ENCODE measurements around the gene GDF11. TPM values are rescaled to one million over a fixed set of nuclear protein-coding genes. Genes with fewer than 3 reads are reported as not detected.

GDF11 gene
- total RNA-seq, 1 experiment from 2014 or later: 6.7 TPM

DNA sequence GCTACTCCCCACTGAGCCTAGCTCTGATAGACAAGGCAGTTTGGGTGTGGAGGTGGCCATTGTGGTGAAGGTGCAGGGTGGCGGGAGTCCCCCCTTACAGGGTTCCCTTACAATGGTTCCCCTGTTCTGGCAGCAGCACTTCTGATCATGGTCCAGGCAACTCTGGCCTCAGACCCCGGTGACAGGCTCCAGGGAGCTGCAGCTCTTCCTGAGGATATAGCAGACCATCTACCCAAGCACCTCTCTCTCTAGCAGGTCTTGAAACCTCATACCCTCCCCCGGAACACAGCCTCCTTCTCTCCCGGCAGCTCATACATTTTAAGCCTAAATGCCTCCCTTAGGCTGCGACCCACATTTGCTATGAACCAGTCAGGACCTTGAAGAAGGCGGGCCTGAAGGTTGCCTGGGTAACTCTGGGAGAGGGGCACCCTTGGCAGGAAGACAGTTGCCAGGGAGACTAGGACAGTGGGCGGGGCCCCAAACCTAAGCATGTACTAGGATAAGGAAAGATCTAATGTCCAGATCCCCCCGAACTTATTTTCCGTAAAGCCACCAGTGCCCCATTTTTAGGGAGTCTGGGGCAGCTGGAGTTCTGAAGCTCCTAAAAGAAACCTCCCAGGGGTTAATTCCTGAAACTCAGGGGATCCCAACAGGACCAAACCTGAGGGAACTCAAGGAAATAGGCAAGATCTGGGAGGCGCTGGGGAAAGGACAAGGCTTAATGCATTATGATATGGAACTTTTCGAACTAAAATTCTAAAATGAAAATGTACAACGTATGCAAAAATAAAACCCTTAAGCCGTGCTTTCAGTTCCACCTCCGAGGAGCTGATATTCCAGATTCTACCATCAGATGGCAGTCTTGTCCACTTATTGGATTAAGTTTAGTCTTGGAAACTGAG is 4.5 kb upstream of the GDF11 start:
- DNase-seq: peak; percentile 86
- CTCF ChIA-PET: interaction anchor here (0.8 to 3.3 kb wide), 30 partner anchors 9 to 726 kb away, joined by 3 to 41 read pairs (median 4); partner anchors contain the start of genes ANKRD52, CD63, DNAJC14 and ORMDL2

DNA sequence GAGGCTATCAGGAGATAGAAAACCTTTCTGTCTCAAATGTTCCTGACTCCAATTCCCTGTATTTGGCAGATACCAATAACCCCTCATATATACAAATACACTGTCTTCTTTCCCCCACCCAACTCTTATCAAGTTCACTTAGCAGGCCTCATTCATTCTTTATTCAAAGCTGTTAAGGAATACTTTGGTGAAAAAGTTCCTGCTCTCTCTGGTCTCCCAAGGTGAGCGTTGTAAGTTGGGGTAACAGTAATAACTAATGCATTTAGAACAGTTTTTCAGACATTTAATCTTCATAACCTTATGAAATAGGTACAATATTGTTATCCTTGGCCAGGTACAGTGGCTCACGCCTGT is 3.9 kb upstream of the GDF11 start:
- TF ChIP-seq, protein P1, sequence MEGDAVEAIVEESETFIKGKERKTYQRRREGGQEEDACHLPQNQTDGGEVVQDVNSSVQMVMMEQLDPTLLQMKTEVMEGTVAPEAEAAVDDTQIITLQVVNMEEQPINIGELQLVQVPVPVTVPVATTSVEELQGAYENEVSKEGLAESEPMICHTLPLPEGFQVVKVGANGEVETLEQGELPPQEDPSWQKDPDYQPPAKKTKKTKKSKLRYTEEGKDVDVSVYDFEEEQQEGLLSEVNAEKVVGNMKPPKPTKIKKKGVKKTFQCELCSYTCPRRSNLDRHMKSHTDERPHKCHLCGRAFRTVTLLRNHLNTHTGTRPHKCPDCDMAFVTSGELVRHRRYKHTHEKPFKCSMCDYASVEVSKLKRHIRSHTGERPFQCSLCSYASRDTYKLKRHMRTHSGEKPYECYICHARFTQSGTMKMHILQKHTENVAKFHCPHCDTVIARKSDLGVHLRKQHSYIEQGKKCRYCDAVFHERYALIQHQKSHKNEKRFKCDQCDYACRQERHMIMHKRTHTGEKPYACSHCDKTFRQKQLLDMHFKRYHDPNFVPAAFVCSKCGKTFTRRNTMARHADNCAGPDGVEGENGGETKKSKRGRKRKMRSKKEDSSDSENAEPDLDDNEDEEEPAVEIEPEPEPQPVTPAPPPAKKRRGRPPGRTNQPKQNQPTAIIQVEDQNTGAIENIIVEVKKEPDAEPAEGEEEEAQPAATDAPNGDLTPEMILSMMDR (IDR thresholded peaks at IDR 0.05; ENCODE audit: unreplicated experiment): no peak
- no TSS peak for BruUV-seq (replicated peaks)
- peaks cover 21% of the 10 kb centered on the region for H3K27me3 Mint-ChIP-seq (ENCODE audit: unreplicated experiment)
- H3K36me3 Mint-ChIP-seq (ENCODE audit: insufficient read depth, unreplicated experiment): peaks cover 15% of the 10 kb centered on the region
- CTCF ChIA-PET: interaction anchor here (0.6 to 3.3 kb wide), 27 partner anchors 9 to 778 kb away, joined by 3 to 41 read pairs (median 4); partner anchors contain the start of genes ANKRD52, CD63, ORMDL2 and PA2G4
- DNase-seq: no peak
- H3K4me3 Mint-ChIP-seq (ENCODE audit: low read depth, unreplicated experiment): peak overlapping the region; percentile 68
- no peaks in the 10 kb centered on the region for H3K9me3 Mint-ChIP-seq (ENCODE audit: low read depth, unreplicated experiment)
- intact Hi-C loops (cut with micrococcal nuclease; ENCODE audit: unreplicated experiment): loop anchor here (1.0 to 5.0 kb wide), 8 partner anchors 57 to 363 kb away; partner anchors contain the start of genes DGKA, ORMDL2, PA2G4 and RPS26
- peaks cover 35% of the 10 kb centered on the region for H3K4me1 Mint-ChIP-seq (ENCODE audit: low read depth, unreplicated experiment)
- no peak overlapping the region for H3K27ac Mint-ChIP-seq (ENCODE audit: unreplicated experiment)

More for the DNA sequence above, 4.5 kb upstream of the GDF11 start:
- Mint-ChIP-seq H3K27ac (ENCODE audit: unreplicated experiment) (peak overlapping the region; percentile 42), H3K9me3 (ENCODE audit: low read depth, unreplicated experiment) (no peaks in the 10 kb centered on the region), H3K4me1 (ENCODE audit: low read depth, unreplicated experiment) (peaks cover 35% of the 10 kb centered on the region), H3K36me3 (ENCODE audit: insufficient read depth, unreplicated experiment) (peaks cover 11% of the 10 kb centered on the region), H3K27me3 (ENCODE audit: unreplicated experiment) (peaks cover 21% of the 10 kb centered on the region), H3K4me3 (ENCODE audit: low read depth, unreplicated experiment) (peak overlapping the region; percentile 68)
- TF ChIP-seq, protein P1 (IDR thresholded peaks at IDR 0.05; ENCODE audit: unreplicated experiment): peak; percentile 55
- intact Hi-C loops (cut with micrococcal nuclease; ENCODE audit: unreplicated experiment): loop anchor here (1.0 to 5.0 kb wide), 8 partner anchors 56 to 364 kb away; partner anchors contain the start of genes DGKA, ORMDL2, PA2G4 and RPS26
- no TSS peak for BruUV-seq (replicated peaks)

DNA sequence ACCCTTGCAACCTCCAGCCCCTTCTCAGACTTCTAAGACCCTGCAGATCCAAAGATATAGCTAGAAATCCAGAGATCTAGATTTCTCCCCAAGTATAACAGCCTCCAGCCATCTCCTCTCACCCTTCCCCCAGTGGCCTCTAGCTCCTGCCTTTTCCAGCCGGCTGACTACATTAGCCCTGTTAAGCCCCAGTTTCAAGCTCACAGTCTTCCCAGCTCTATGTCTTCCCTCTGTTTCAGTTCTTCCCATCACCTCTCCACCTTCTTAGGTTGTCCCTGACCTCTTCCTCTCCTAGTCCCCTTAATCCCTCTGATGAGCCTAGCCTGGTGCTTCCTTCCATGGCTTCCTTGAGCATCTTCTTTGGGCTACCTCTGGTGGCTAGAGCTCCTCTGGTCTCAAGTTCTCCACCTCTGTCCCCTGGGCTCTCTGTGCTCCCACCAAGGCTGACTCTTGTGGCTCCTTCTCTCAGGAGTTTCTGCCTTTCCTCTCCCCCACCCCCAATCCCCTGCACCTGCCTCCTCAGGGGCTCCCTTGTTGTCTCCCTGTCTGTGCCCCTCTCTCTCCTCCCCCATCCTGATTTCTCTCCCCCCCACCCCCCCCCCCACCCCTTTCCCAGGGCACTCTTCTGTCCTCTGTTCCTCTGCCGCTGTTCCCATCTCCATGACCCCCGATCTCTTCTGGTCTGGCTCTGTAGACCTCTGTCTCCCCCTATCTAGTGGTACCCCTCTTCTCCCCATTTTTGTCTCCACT is 816 bp upstream of the GDF11 start:
- H3K27me3 Mint-ChIP-seq (ENCODE audit: unreplicated experiment): peaks cover 35% of the 10 kb centered on the region

More for the DNA sequence above, 816 bp upstream of the GDF11 start:
- H3K4me3 Mint-ChIP-seq (ENCODE audit: low read depth, unreplicated experiment): peak overlapping the region; percentile 73
- no TSS peak for BruUV-seq (replicated peaks)
- peaks cover 40% of the 10 kb centered on the region for H3K4me1 Mint-ChIP-seq (ENCODE audit: low read depth, unreplicated experiment)
- intact Hi-C loops (cut with micrococcal nuclease; ENCODE audit: unreplicated experiment): no loop called here
- TF ChIP-seq, protein P1 (IDR thresholded peaks at IDR 0.05; ENCODE audit: unreplicated experiment): no peak
- CTCF ChIA-PET: interaction anchor here (0.5 to 1.1 kb wide), 3 partner anchors 22 to 377 kb away, joined by 3 read pairs; partner anchors contain the start of gene RAB5B
- H3K27ac Mint-ChIP-seq (ENCODE audit: unreplicated experiment): no peak overlapping the region
- H3K9me3 Mint-ChIP-seq (ENCODE audit: low read depth, unreplicated experiment): no peaks in the 10 kb centered on the region
- H3K36me3 Mint-ChIP-seq (ENCODE audit: insufficient read depth, unreplicated experiment): peaks cover 28% of the 10 kb centered on the region
- no peak for DNase-seq
